ENCODE data around the gene CEP70.

The CEP70 gene

GRCh38 chr3:138474163-138474562 is 119.9 kb downstream of the CEP70 start:
- in situ Hi-C loops (cut with HindIII; ENCODE audit: low sequenced_read_pairs), result loop anchor here (10.0 kb wide), 1 partner anchor 451 kb away; no protein-coding TSS in a partner anchor

GRCh38 chr3:138473391-138473790 is 120.7 kb downstream of the CEP70 start:
- in situ Hi-C loops (cut with HindIII; ENCODE audit: low sequenced_read_pairs), result loop anchor here (10.0 kb wide), 1 partner anchor 451 kb away; no protein-coding TSS in a partner anchor

GRCh38 chr3:138472141-138472825 is 121.8 kb downstream of the CEP70 start:
- in situ Hi-C loops (cut with HindIII; ENCODE audit: low sequenced_read_pairs), result loop anchor here (10.0 kb wide), 1 partner anchor 453 kb away; no protein-coding TSS in a partner anchor

GRCh38 chr3:138471481-138471880 is 122.6 kb downstream of the CEP70 start:
- in situ Hi-C loops (cut with HindIII; ENCODE audit: low sequenced_read_pairs), result loop anchor here (10.0 kb wide), 1 partner anchor 453 kb away; no protein-coding TSS in a partner anchor

GRCh38 chr3:138470687-138471086 is 123.4 kb downstream of the CEP70 start:
- in situ Hi-C loops (cut with HindIII; ENCODE audit: low sequenced_read_pairs), result loop anchor here (10.0 kb wide), 1 partner anchor 454 kb away; no protein-coding TSS in a partner anchor

- in situ Hi-C loops (cut with HindIII; ENCODE audit: low sequenced_read_pairs), result loop anchor here (10.0 kb wide), 1 partner anchor 455 kb away; no protein-coding TSS in a partner anchor
These were observed 124.2 kb downstream of the CEP70 start for GRCh38 chr3:138469874-138470273.

GRCh38 chr3:138468886-138469285 is 125.2 kb downstream of the CEP70 start:
- in situ Hi-C loops (cut with HindIII; ENCODE audit: low sequenced_read_pairs), result no loop called here

- in situ Hi-C loops (cut with HindIII; ENCODE audit: low sequenced_read_pairs), result no loop called here
These were observed 125.6 kb downstream of the CEP70 start for GRCh38 chr3:138468451-138468850.

- in situ Hi-C loops (cut with HindIII; ENCODE audit: low sequenced_read_pairs), result no loop called here
These were observed 126.1 kb downstream of the CEP70 start for GRCh38 chr3:138467931-138468330.

- in situ Hi-C loops (cut with HindIII; ENCODE audit: low sequenced_read_pairs), result no loop called here
These were observed 128.1 kb downstream of the CEP70 start for GRCh38 chr3:138465925-138466324.

GRCh38 chr3:138465451-138465850 is 128.6 kb downstream of the CEP70 start:
- in situ Hi-C loops (cut with HindIII; ENCODE audit: low sequenced_read_pairs), result no loop called here

- in situ Hi-C loops (cut with HindIII; ENCODE audit: low sequenced_read_pairs), result no loop called here
These were observed 129.6 kb downstream of the CEP70 start for GRCh38 chr3:138464491-138464860.

GRCh38 chr3:138463724-138464490 is 130.2 kb downstream of the CEP70 start:
- in situ Hi-C loops (cut with HindIII; ENCODE audit: low sequenced_read_pairs), result no loop called here

- in situ Hi-C loops (cut with HindIII; ENCODE audit: low sequenced_read_pairs), result no loop called here
These were observed 132.2 kb downstream of the CEP70 start for GRCh38 chr3:138461896-138462295.

GRCh38 chr3:138461246-138461645 is 132.8 kb downstream of the CEP70 start:
- in situ Hi-C loops (cut with HindIII; ENCODE audit: low sequenced_read_pairs), result no loop called here

GRCh38 chr3:138460536-138461205 is 133.4 kb downstream of the CEP70 start:
- in situ Hi-C loops (cut with HindIII; ENCODE audit: low sequenced_read_pairs), result no loop called here

- in situ Hi-C loops (cut with HindIII; ENCODE audit: low sequenced_read_pairs), result no loop called here
These were observed 134.2 kb downstream of the CEP70 start for GRCh38 chr3:138459619-138460535.

GRCh38 chr3:138458774-138459499 is 135.1 kb downstream of the CEP70 start:
- in situ Hi-C loops (cut with HindIII; ENCODE audit: low sequenced_read_pairs), result no loop called here

GRCh38 chr3:138457863-138458735 is 136.0 kb downstream of the CEP70 start:
- in situ Hi-C loops (cut with HindIII; ENCODE audit: low sequenced_read_pairs), result no loop called here
